ENCODE measurements around the gene KCNN3.

KCNN3 gene

GRCh38 chr1:154788110-154788870 lies 81.8 kb downstream of the KCNN3 start:
- no peak for DNase-seq

DNA sequence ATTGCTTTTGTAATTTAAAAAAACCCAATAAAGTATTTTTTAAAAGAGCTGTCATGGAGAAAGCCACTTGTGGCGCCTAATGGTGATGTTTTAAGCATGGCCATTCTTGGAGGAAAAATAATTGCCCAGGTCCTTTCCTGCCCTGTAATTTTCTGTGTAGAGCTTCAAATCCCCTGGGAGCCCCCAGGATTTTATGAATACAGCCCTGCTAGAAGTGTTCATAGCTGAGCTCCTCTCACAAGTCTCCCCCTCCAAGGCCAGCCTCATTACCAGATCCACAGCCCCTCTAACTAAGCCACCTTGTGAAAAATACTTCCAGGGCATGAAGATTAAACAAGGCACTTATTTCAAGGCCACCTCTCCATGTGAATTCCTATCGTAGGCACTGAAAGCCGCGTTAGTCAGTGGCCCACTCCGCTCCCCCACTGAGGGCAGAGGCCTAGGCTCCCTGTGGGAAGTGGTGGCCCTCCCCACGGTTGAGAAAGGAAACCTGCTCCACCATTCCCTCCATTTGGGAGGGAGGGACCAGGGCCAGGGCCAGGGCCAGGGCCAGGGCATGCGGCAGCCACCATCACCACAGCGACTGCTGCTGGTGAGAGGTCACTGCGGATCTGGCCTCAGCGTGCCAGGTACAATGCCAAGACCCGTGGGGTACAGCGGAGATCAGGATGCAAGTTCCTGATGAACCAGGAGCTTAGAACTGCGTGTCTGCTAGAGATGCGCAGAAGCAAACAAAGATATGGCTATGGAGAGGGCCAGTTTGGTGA lies 83.1 kb downstream of the KCNN3 start:
- no peak for DNase-seq

GRCh38 chr1:154784924-154785531 lies 85.1 kb downstream of the KCNN3 start:
- DNase-seq = no peak

GRCh38 chr1:154784416-154784815 lies 85.7 kb downstream of the KCNN3 start:
- DNase-seq = no peak

DNA sequence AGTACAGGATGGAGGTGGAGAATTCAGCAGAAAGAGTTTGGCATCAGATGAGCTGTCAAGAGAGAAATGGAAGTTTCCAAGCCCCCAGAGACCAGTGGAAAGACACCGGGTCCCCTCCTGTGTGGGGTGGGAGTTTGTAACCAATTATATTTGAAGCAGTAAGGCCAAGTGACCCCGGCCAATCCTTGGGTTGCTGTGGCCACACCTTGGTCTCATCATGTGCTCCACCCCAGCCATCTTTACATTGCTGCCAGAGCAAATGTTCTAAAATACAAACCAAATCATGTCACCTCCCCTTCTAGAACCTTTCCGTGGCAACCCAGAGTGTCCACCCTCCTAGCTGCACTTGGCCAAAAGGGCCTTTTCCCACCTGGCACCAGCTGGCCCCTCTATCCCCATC lies 86.1 kb downstream of the KCNN3 start:
- no peak for DNase-seq

DNA sequence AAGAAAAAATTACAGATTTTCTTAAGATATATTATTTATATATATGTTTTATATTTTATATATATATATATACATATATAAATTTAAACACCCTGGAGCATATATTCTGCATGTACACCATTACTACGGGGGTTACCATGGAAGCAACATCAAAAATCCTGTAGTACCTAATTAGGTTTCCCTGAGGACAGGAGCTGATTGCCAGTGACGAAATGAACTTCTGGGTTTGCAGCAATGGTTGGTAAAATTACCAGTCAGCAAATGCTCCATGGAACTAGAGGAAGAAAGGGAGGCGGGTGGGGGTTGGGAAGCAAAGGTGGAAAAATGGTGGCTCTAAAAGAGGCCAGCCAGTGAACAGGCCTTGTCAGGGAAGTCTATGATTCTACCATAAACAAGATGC lies 89.5 kb downstream of the KCNN3 start:
- no peak for DNase-seq

DNA sequence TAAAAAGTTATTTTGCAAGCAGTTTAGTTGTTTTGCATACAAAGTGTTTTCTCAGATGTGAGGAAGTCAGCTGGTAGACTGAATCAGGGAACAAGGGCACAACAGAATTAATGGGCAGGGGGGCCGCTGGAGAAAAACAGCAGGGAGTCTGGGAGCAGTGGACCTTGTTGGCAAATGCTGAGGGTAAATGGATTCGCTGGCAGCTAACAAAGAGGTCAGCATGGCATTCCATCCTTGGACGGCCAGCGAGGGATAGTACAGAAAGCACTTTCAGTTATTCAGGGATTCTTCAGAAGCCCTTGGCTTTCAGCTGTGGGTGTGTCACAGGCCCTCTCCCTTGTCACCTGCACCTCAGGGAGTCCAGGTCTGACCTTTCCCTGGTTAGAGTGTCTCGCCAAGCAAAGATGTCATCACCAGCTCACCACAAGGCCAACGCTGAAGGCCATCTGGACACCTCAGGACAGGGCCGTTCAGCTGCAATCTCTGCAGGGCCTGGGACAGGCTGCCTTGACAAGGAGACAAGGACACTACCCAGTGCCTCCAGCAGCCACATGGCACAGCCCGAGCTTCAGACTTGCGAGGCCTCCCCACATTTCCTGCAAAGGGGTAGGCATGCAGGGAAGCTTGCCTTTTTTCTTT lies 90.4 kb downstream of the KCNN3 start:
- DNase-seq = no peak

- no peak for DNase-seq
Observed at GRCh38 chr1:154778944-154779343, 91.1 kb downstream of the KCNN3 start.

- no peak for DNase-seq
Observed at GRCh38 chr1:154778275-154778674, 91.8 kb downstream of the KCNN3 start.

GRCh38 chr1:154777781-154778180 lies 92.3 kb downstream of the KCNN3 start:
- no peak for DNase-seq

GRCh38 chr1:154777154-154777553 lies 92.9 kb downstream of the KCNN3 start:
- DNase-seq = no peak

- no peak for DNase-seq
Observed at GRCh38 chr1:154775621-154776605, 94.2 kb downstream of the KCNN3 start.

GRCh38 chr1:154774175-154774855 lies 95.8 kb downstream of the KCNN3 start:
- no peak for DNase-seq

- no peak for DNase-seq
Observed at GRCh38 chr1:154773551-154773950, 96.5 kb downstream of the KCNN3 start.

DNA sequence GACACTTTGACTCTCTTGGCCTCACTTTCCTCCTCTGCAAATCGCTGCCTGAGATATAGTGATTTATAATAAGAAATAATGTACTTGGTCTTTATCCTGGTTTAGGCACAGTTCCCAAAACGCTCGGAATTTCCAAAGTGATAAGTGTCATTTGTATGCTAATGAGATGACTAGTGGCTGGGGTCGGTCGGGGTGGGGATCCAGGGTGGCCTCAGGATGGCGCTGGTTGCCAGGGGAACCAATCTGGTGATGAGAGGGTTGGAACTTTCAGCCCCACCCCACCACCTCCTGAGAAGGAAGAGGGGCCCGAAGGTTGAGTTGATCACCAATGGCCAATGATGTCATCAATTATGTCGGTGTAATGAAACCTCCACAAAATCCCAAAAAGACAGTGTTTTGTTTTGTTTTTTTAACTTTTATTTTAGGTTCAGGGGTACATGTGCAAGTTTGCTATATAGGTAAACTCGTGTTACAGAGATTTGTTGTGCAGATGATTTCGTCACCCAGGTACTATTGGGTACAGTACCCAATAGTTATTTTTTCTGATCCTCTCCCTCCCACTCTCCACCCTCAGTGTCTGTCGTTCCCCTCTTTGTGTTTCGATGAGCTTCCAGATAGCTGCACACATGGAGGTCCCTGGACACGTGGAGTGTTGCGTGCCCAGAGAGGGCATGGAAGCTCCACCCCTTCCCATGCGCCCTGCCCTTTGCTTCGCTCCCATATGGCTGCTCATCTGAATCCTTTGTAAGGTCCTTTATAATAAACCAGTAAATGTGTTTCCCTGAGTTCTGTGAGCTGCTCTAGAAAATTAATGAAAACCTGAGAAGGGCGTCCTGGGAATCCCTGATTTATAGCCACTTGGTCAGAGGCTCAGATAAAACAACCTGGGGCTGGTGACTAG lies 97.2 kb downstream of the KCNN3 start:
- DNase-seq = no peak

- DNase-seq = no peak
Observed at GRCh38 chr1:154772056-154772455, 98.0 kb downstream of the KCNN3 start.

DNA sequence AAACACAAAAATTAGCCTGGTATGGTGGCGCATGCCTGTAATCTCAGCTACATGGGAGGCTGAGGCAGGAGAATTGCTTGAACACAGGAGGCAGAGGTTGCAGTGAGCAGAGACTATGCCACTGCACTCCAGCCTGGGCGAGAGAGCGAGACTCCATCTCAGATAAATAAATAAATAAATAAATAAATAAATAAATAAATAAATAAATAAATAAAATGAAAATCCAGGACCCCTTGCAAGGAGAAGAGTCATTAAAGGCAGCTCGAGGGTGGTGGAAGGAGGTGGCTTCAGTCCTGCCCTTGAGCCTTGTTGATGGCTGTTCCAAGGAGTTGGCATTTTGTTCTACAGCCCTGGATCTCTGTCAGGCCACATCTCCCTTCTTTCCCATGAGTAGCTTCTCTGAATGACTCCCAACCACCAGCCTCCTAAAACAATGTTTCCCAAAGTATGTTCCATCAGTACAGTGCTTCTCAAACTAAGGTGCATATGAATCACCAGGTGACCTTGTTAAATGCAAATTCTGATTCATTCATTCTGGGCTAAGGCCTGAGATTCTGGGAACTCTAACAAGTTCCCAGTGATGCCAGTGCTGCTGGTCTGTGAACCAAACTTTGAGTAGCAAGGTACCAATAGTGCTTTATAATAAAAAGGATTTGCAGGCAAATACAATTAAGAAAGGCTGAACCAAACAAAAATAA lies 99.0 kb downstream of the KCNN3 start:
- no peak for DNase-seq

- DNase-seq = no peak
Observed at GRCh38 chr1:154769193-154769895, 100.7 kb downstream of the KCNN3 start.

DNA sequence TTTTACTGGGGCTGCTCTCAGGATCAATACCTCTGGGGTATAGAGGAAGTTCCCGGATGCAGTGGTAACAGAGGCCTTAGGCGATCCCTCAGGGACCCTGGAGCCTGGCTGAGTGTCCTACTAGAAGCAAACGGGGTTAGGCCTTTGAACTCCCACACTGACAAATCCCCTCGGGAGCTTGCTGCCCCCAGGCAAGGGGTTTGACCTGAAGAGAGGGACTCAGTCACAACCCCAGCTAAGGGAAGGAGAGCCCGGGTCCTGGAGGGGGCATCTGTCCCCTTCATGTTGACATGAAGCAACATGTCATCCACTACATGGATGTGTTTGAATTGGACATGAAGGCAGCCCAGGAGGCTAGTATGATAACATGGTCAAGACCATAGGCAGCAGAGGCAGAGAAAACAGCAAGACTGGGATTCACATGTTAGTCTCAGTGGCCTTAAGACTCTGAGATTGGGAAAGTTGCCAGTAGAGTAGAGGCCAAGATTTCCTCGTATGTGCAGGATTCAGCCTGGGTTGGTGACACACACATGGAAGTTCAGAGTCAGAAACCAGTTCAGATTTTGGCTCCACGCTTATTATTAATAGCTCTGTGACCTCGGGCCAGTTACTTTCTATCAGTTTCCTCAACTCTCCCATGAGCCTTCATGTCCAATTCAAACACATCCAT lies 101.5 kb downstream of the KCNN3 start:
- DNase-seq = no peak

Measured in T1000 (cell line).